ENCODE results near the gene CDYL. TPM values are rescaled to one million over a fixed set of nuclear protein-coding genes. Genes with fewer than 3 reads are reported as not detected.

The CDYL gene, protein sequence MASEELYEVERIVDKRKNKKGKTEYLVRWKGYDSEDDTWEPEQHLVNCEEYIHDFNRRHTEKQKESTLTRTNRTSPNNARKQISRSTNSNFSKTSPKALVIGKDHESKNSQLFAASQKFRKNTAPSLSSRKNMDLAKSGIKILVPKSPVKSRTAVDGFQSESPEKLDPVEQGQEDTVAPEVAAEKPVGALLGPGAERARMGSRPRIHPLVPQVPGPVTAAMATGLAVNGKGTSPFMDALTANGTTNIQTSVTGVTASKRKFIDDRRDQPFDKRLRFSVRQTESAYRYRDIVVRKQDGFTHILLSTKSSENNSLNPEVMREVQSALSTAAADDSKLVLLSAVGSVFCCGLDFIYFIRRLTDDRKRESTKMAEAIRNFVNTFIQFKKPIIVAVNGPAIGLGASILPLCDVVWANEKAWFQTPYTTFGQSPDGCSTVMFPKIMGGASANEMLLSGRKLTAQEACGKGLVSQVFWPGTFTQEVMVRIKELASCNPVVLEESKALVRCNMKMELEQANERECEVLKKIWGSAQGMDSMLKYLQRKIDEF
- total RNA-seq (10 to 100 TPM; 18.4 to 25.4 TPM), polyA plus RNA-seq (1 to 10 TPM; 3.3 to 3.5 TPM)

DNA sequence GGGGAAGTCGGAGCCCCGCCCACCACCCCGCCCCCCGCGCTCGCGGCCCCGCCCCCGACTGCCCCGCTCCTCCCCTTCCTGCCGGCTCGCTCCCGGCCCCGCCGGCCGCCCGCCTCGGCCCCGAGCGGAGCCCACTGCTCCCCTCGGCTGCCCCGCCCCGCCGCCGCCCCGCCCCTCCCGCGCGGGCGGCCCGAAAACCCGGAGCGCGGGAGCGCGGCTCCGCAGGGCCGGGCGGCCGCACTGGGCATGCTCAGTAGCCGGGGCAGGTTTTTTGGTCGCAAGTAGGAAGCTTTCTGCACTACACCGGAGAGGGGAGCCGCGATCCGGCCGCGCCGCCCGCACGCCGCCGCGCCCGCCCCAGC, at the start of gene CDYL:
Gene CDYL (plus strand): TSS at position 274 of the 362 bp plus-strand sequence. CDS start 380 bp downstream, outside the sequence.
- H3K9me3 ChIP-seq (ENCODE audit: control insufficient read depth in 4 of 4, low read length in 3 of 4), result no peaks in the 10 kb centered on the region
- peaks cover 0 to 21% (median 9%) of the 10 kb centered on the region in 4 donors for H3K4me1 ChIP-seq (ENCODE audit: control insufficient read depth in 4 of 4, insufficient read depth in 4 of 4, low read length in 3 of 4)
- peak within 1 kb of the TSS in 1 of 2 donors; percentile 58 for H3K9ac ChIP-seq (ENCODE audit: low read depth in 1 of 2, low read length in 2 of 2)
- no peaks in the 10 kb centered on the region for H3K27me3 ChIP-seq (ENCODE audit: control insufficient read depth in 4 of 4, insufficient read depth in 4 of 4, low read length in 3 of 4)
- no peaks in the 10 kb centered on the region for H3K36me3 ChIP-seq (ENCODE audit: control insufficient read depth in 4 of 4, insufficient read depth in 3 of 4, low read depth in 1 of 4, low read length in 3 of 4)
- H3K4me3 ChIP-seq (ENCODE audit: low read depth in 1 of 3, low read length in 3 of 3), result peak within 1 kb of the TSS; percentile 47 to 99 (median 75)
- under 1% methylated on average over 54 of the region's 55 CpGs for WGBS
- TF ChIP-seq ATF3 (IDR thresholded peaks at IDR 0.05) (no peak), SP1 (IDR thresholded peaks at IDR 0.05) (no peak), RAD21 (IDR thresholded peaks at IDR 0.05) (no peak), HNF4G (IDR thresholded peaks at IDR 0.05) (no peak), FOXA2 (IDR thresholded peaks at IDR 0.05) (no peak), NR2F2 (IDR thresholded peaks at IDR 0.05) (no peak), CTCF (IDR thresholded peaks at IDR 0.05; ENCODE audit: low read depth, low read length, missing input control) (no peak), FOXA1 (IDR thresholded peaks at IDR 0.05) (no peak), GABPA (IDR thresholded peaks at IDR 0.05 in 1 of 2, conservative IDR thresholded peaks at IDR 0.05 in 1 of 2) (no peak), EGR1 (IDR thresholded peaks at IDR 0.05; ENCODE audit: low read depth in 2 of 2) (no peak), RXRA (IDR thresholded peaks at IDR 0.05) (no peak), JUND (IDR thresholded peaks at IDR 0.05) (no peak), YY1 (IDR thresholded peaks at IDR 0.05) (no peak), HNF4A (conservative IDR thresholded peaks at IDR 0.05) (no peak)
- TF ChIP-seq, protein P1, sequence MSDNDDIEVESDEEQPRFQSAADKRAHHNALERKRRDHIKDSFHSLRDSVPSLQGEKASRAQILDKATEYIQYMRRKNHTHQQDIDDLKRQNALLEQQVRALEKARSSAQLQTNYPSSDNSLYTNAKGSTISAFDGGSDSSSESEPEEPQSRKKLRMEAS (IDR thresholded peaks at IDR 0.05), result no peak
- TF ChIP-seq, protein P2, sequence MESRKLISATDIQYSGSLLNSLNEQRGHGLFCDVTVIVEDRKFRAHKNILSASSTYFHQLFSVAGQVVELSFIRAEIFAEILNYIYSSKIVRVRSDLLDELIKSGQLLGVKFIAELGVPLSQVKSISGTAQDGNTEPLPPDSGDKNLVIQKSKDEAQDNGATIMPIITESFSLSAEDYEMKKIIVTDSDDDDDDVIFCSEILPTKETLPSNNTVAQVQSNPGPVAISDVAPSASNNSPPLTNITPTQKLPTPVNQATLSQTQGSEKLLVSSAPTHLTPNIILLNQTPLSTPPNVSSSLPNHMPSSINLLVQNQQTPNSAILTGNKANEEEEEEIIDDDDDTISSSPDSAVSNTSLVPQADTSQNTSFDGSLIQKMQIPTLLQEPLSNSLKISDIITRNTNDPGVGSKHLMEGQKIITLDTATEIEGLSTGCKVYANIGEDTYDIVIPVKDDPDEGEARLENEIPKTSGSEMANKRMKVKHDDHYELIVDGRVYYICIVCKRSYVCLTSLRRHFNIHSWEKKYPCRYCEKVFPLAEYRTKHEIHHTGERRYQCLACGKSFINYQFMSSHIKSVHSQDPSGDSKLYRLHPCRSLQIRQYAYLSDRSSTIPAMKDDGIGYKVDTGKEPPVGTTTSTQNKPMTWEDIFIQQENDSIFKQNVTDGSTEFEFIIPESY (IDR thresholded peaks at IDR 0.05), result no peak
- peak within 1 kb of the TSS; percentile 60 to 65 for H3K27ac ChIP-seq (ENCODE audit: low read depth in 1 of 2, low read length in 2 of 2)
- peak; percentile 91 for DNase-seq (ENCODE audit: low spot score)

DNA sequence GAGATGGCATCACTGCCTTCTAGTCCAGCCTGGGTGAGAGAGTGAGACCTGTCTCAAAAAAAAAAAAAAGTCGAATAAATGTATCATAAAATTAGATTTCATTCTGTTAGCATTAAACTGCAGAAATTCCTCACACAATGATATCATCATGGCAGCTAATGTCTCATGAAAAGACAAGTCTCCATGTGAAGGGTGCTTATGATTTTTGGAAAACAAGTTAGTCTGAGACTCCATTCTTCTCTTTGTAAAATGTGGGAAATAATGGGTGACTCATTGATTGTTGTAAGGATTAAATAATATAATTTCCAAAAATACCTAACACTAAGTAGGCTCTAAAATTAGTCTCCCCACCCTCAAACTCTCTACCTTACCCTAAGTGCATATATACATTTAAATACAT, 49.6 kb upstream of the CDYL start:
- Histone ChIP-seq H3K27ac (ENCODE audit: low read depth in 1 of 2, low read length in 2 of 2) (no peak overlapping the region), H3K36me3 (ENCODE audit: control insufficient read depth in 4 of 4, insufficient read depth in 3 of 4, low read depth in 1 of 4, low read length in 3 of 4) (no peaks in the 10 kb centered on the region), H3K9me3 (ENCODE audit: control insufficient read depth in 4 of 4, low read length in 3 of 4) (no peaks in the 10 kb centered on the region), H3K27me3 (ENCODE audit: control insufficient read depth in 4 of 4, insufficient read depth in 4 of 4, low read length in 3 of 4) (peaks cover 0 to 4% (median 0%) of the 10 kb centered on the region in 4 donors), H3K9ac (ENCODE audit: low read depth in 1 of 2, low read length in 2 of 2) (no peak overlapping the region), H3K4me1 (ENCODE audit: control insufficient read depth in 4 of 4, insufficient read depth in 4 of 4, low read length in 3 of 4) (no peaks in the 10 kb centered on the region), H3K4me3 (ENCODE audit: low read depth in 1 of 3, low read length in 3 of 3) (no peak overlapping the region)
- WGBS, result 76% methylated on average over 1 of the region's 1 CpG
- DNase-seq (ENCODE audit: low spot score), result no peak
- no peak for TF ChIP-seq EGR1 (IDR thresholded peaks at IDR 0.05; ENCODE audit: low read depth in 2 of 2)
- TF ChIP-seq HNF4A (conservative IDR thresholded peaks at IDR 0.05), result no peak
- no peak for TF ChIP-seq TAF1 (conservative IDR thresholded peaks at IDR 0.05)
- no peak for TF ChIP-seq REST (IDR thresholded peaks at IDR 0.05)
- TF ChIP-seq RXRA (IDR thresholded peaks at IDR 0.05), result no peak
- TF ChIP-seq, protein P2 (IDR thresholded peaks at IDR 0.05), result no peak
- no peak for TF ChIP-seq CTCF (IDR thresholded peaks at IDR 0.05; ENCODE audit: low read depth, low read length, missing input control)
- no peak for TF ChIP-seq RAD21 (IDR thresholded peaks at IDR 0.05)

Measured in liver (tissue), 9 donors.